GM20000 (cell line): ENCODE data around the gene DCLK1.

Experiments used
- DNase-seq: peaks from one replicate; pipeline ENCODE4 v3.0.0; 2012; ENCODE audit warnings: low spot score
- CTCF ChIP-seq: IDR thresholded peaks from 2 replicates; pipeline ENCODE4 v1.5.1; 2012; ENCODE audit warnings: mild to moderate bottlenecking, control low read depth; ENCODE audit errors: extremely low read depth, missing control alignments

Gene DCLK1

GRCh38 chr13:35797244-35797643 is 333.9 kb downstream of the DCLK1 start:
- no peak for TF ChIP-seq CTCF
- no peak for DNase-seq

- TF ChIP-seq CTCF, result no peak
- DNase-seq, result no peak
Observed at GRCh38 chr13:35796623-35797022, 334.6 kb downstream of the DCLK1 start.

- TF ChIP-seq CTCF, result no peak
- no peak for DNase-seq
Observed at GRCh38 chr13:35794734-35795389, 336.3 kb downstream of the DCLK1 start.

- TF ChIP-seq CTCF, result no peak
- DNase-seq, result no peak
Observed at GRCh38 chr13:35793823-35794222, 337.4 kb downstream of the DCLK1 start.

- DNase-seq, result no peak
- TF ChIP-seq CTCF, result no peak
Observed at GRCh38 chr13:35792911-35793310, 338.3 kb downstream of the DCLK1 start.

GRCh38 chr13:35792021-35792420 is 339.2 kb downstream of the DCLK1 start:
- no peak for DNase-seq
- no peak for TF ChIP-seq CTCF

- DNase-seq, result no peak
- no peak for TF ChIP-seq CTCF
Observed at GRCh38 chr13:35791184-35791851, 339.9 kb downstream of the DCLK1 start.
